B cell (primary cell): Measurements from ENCODE around the gene CASZ1. TPM values are rescaled to one million over a fixed set of nuclear protein-coding genes. Genes with fewer than 3 reads are reported as not detected.
A peak's percentile ranks its signal among the peaks of the same experiment; 100 is the strongest.

Experiments
- ATAC-seq: fragments of 200-7000 bp; cut with Tn5 transposase; one replicate; pipeline ENCODE4 v1.10.0; 2021; ENCODE audit warnings: low read depth, mild to moderate bottlenecking, moderate number of reproducible peaks, moderate library complexity
- CTCF ChIA-PET: fragments of 350-600 bp; sonication (Branson Sonifier 250); formaldehyde crosslinking; loops from one replicate; lab custom pipeline; 2021; ENCODE audit warnings: antibody characterized with exemption, inconsistent platforms; lab: Charles Lee
- POLR2A ChIA-PET: fragments of 350-600 bp; sonication (Branson Sonifier 250); formaldehyde crosslinking; loops from one replicate; lab custom pipeline; 2021; ENCODE audit warnings: antibody characterized with exemption; lab: Charles Lee
- DNase-seq: peaks from one replicate; pipeline ENCODE4 v3.0.0; 2013
- H2AFZ ChIP-seq: 2 replicates; pipeline ENCODE4 v1.6.1; 2012; ENCODE audit warnings: mild to moderate bottlenecking, low read depth, low read length; ENCODE audit not compliant: insufficient read depth, poor library complexity, severe bottlenecking
- H3K27ac ChIP-seq, 2 donors: 1 replicate in 1 of 2; 2 replicates in 1 of 2; pipeline ENCODE4 v1.5.1; 2012 to 2013; ENCODE audit warnings: low read length in 2 of 2, mild to moderate bottlenecking in 2 of 2, moderate library complexity in 1 of 2
- H3K27me3 ChIP-seq, 4 experiments: fragments of 200-600 bp in 1 of 4; sonication (generic) in 1 of 4; replicated peaks in 1 of 4; 1 replicate in 2 of 4; 2 replicates in 2 of 4; pipeline versions ENCODE4 v1.6.1 to v1.7.0; 2013 to 2016; ENCODE audit warnings: low read length in 3 of 4, mild to moderate bottlenecking in 2 of 4, mixed read lengths in 1 of 4, moderate library complexity in 1 of 4; ENCODE audit not compliant: insufficient read depth in 4 of 4, control insufficient read depth in 3 of 4; ENCODE audit errors: control extremely low read depth in 1 of 4
- H3K36me3 ChIP-seq, 2 experiments: replicated peaks in 1 of 2; 1 replicate in 1 of 2; 2 replicates in 1 of 2; pipeline versions ENCODE4 v1.6.1 to v1.7.1; 2013; ENCODE audit warnings: low read length in 1 of 2; ENCODE audit not compliant: insufficient read depth in 2 of 2, control insufficient read depth in 1 of 2; ENCODE audit errors: control extremely low read depth in 1 of 2, extremely low read depth in 1 of 2
- H3K4me1 ChIP-seq, 2 donors: fragments of 200-600 bp in 1 of 2; sonication (generic) in 1 of 2; 1 replicate in 1 of 2; 2 replicates in 1 of 2; pipeline versions ENCODE4 v1.5.1 to v1.6.1; 2013 to 2017; ENCODE audit warnings: low read length in 2 of 2; ENCODE audit not compliant: control insufficient read depth in 2 of 2, insufficient read depth in 2 of 2
- H3K4me2 ChIP-seq: replicated peaks from 2 replicates; pipeline ENCODE3; 2012; ENCODE audit warnings: mild to moderate bottlenecking, low read depth, low read length; ENCODE audit not compliant: poor library complexity, severe bottlenecking
- H3K4me3 ChIP-seq, 5 experiments: fragments of 200-600 bp in 1 of 5; sonication (generic) in 1 of 5; 1 replicate in 3 of 5; 2 replicates in 2 of 5; pipeline versions ENCODE4 v1.5.1 to v1.7.0; 2011 to 2016; ENCODE audit warnings: low read length in 4 of 5, mild to moderate bottlenecking in 4 of 5, low read depth in 2 of 5, control low read depth in 1 of 5, moderate library complexity in 1 of 5; ENCODE audit not compliant: insufficient read depth in 1 of 5; ENCODE audit errors: control extremely low read depth in 1 of 5, extremely low read depth in 1 of 5
- H3K79me2 ChIP-seq: fragments of 200-600 bp; sonication (generic); one replicate; pipeline ENCODE4 v1.6.0; 2016; ENCODE audit warnings: low read length; ENCODE audit not compliant: control insufficient read depth, insufficient read depth
- H3K9ac ChIP-seq: fragments of 200-600 bp; sonication (generic); 2 replicates; pipeline ENCODE4 v1.6.1; 2017; ENCODE audit warnings: mild to moderate bottlenecking, low read length, moderate library complexity
- H3K9me3 ChIP-seq, 3 donors: one replicate each; pipeline versions ENCODE4 v1.6.1 to v1.7.1; 2013; ENCODE audit warnings: low read length in 2 of 3; ENCODE audit not compliant: control insufficient read depth in 2 of 3, insufficient read depth in 1 of 3; ENCODE audit errors: control extremely low read depth in 1 of 3
- H4K20me1 ChIP-seq: 2 replicates; pipeline ENCODE4 v1.6.0; 2012; ENCODE audit warnings: mild to moderate bottlenecking, low read length; ENCODE audit not compliant: insufficient read depth, control insufficient read depth, poor library complexity, severe bottlenecking
- H3K27ac Mint-ChIP-seq: one replicate; pipeline ENCODE4 v1.8.0; 2021; ENCODE audit warnings: mixed read lengths
- H3K27me3 Mint-ChIP-seq: one replicate; pipeline ENCODE4 v1.8.0; 2021; ENCODE audit warnings: mixed read lengths
- H3K4me1 Mint-ChIP-seq: one replicate; pipeline ENCODE4 v1.8.0; 2021; ENCODE audit warnings: mixed read lengths
- H3K4me3 Mint-ChIP-seq: one replicate; pipeline ENCODE4 v1.8.0; 2021; ENCODE audit warnings: mixed read lengths
- H3K9me3 Mint-ChIP-seq: one replicate; pipeline ENCODE4 v1.8.0; 2022; ENCODE audit warnings: mixed read lengths; ENCODE audit not compliant: insufficient read depth
- CTCF ChIP-seq: fragments of 200-600 bp; IDR thresholded peaks from one replicate; pipeline ENCODE4 v1.8.0; 2022; ENCODE audit warnings: antibody characterized with exemption, mild to moderate bottlenecking
- EZH2 ChIP-seq: IDR thresholded peaks from 2 replicates; pipeline ENCODE4 v1.6.1; 2012; ENCODE audit warnings: borderline replicate concordance, low read depth, mild to moderate bottlenecking, moderate library complexity, low read length; ENCODE audit not compliant: insufficient read depth, poor library complexity, severe bottlenecking
- WGBS: methylation state at CpG from one replicate; pipeline ENCODE4 v1.1.5; 2013; ENCODE audit warnings: missing lambda C conversion rate; ENCODE audit not compliant: insufficient coverage; 5-methylcytosine and 5-hydroxymethylcytosine counted together
- intact Hi-C: fragments of 100-400 bp; cut with micrococcal nuclease; formaldehyde crosslinking; loops from one replicate; pipeline ENCODE4 v1.10.0; 2022
- polyA plus RNA-seq: library from polyadenylated mRNA; depleted of rRNA; stranded (reverse); fragments of >200 nt; gene quantifications from 2 replicates; pipeline ENCODE4 v1.2.3, GENCODE V29; 2012
- total RNA-seq, 2 donors: library from RNA; stranded (reverse); fragments of 120-200 nt in 1 of 2; gene quantifications; 1 replicate in 1 of 2; 2 replicates in 1 of 2; pipeline versions ENCODE4 v1.2.3 to v1.2.4, GENCODE V29; 2013 to 2022

CASZ1 gene
- total and polyA plus RNA-seq, 2 donors (not counting 1 experiment from before 2014, with no cell fraction given): 9.5 to 27.2 TPM

GRCh38 chr1:10697621-10698160 lies 98.8 kb downstream of the CASZ1 start:
- H3K4me2 ChIP-seq: no peak overlapping the region

More at GRCh38 chr1:10697621-10698160, 98.8 kb downstream of the CASZ1 start:
- Mint-ChIP-seq H3K4me1 (peaks cover 13% of the 10 kb centered on the region), H3K4me3 (peak overlapping the region; percentile 12), H3K27me3 (peaks cover 8% of the 10 kb centered on the region), H3K27ac (no peak overlapping the region), H3K9me3 (no peaks in the 10 kb centered on the region)
- Histone ChIP-seq H3K27ac (no peak overlapping the region), H3K36me3 (no peaks in the 10 kb centered on the region), H3K4me3 (no peak overlapping the region), H2AFZ (no peak overlapping the region), H3K4me1 (peaks cover 6 to 11% of the 10 kb centered on the region in 2 donors), H4K20me1 (peaks cover 5% of the 10 kb centered on the region), H3K79me2 (peaks cover 8% of the 10 kb centered on the region), H3K9me3 (no peaks in the 10 kb centered on the region), H3K9ac (no peak overlapping the region), H3K27me3 (no peaks in the 10 kb centered on the region)
- DNase-seq: no peak
- ChIA-PET POLR2A (interaction anchor here (0.6 kb wide), 1 partner anchor 26 kb away, joined by 3 read pairs; no protein-coding TSS in a partner anchor), CTCF (no interaction called here)
- intact Hi-C loops: loop anchor here (10.0 kb wide), 3 partner anchors 303 to 1113 kb away; partner anchors contain the start of genes MAD2L2, PGD and TMEM201
- TF ChIP-seq CTCF: no peak
- no peak for TF ChIP-seq EZH2
- WGBS: 91% methylated on average over 22 of the region's 25 CpGs
- no peak for ATAC-seq
